NCI-H1436 (cell line): ENCODE measurements around the gene ACBD6.

Source experiments
- DNase-seq: peaks from one replicate; lab custom pipeline; 2025; lab: John Stamatoyannopoulos, UW

Gene ACBD6

GRCh38 chr1:180239145-180240096 is 263.0 kb downstream of the ACBD6 start:
- no peak for DNase-seq

- no peak for DNase-seq
Measured at GRCh38 chr1:180238675-180239074, 263.7 kb downstream of the ACBD6 start.
